Measurements from ENCODE around the gene YARS2.
"Not testable (repeated sequence)": the region's sequence is repeated elsewhere in the genome, so short reads cannot be mapped to it uniquely, and the experiment has no call there.

Gene YARS2

GRCh38 chr12:32702473-32702872 lies 53.2 kb downstream of the YARS2 start:
- Histone ChIP-seq H3K9me3 (ENCODE audit: low read length) (no peaks in the 10 kb centered on the region), H3K4me2 (ENCODE audit: low read length) (no peak overlapping the region), H3K9ac (ENCODE audit: low read length) (no peak overlapping the region), H3K79me2 (ENCODE audit: insufficient read depth, low read length) (peaks cover 20% of the 10 kb centered on the region), H3K27me3 (ENCODE audit: insufficient read depth, low read length) (no peaks in the 10 kb centered on the region), H2AFZ (ENCODE audit: low read length) (no peak overlapping the region), H3F3A (ENCODE audit: insufficient read depth, low read length) (no peaks in the 10 kb centered on the region), H3K4me1 (ENCODE audit: insufficient read depth, low read length, severe bottlenecking) (no peaks in the 10 kb centered on the region), H3K27ac (ENCODE audit: low read depth, low read length, poor library complexity, severe bottlenecking) (no peak overlapping the region), H4K20me1 (ENCODE audit: insufficient read depth, low read length) (no peaks in the 10 kb centered on the region), H3K9me2 (ENCODE audit: low read depth, low read length) (no peaks in the 10 kb centered on the region), H3K4me3 (ENCODE audit: low read depth, low read length, poor library complexity, severe bottlenecking) (no peak overlapping the region), H3K36me3 (ENCODE audit: insufficient read depth, low read length) (peaks cover 14% of the 10 kb centered on the region; the same call in 1 of the 2 replicates)
- no peak for TF ChIP-seq CTCF (IDR thresholded peaks at IDR 0.05; ENCODE audit: low read length)

- not testable (repeated sequence) for H3F3A ChIP-seq (ENCODE audit: insufficient read depth, low read length); H3K27me3 ChIP-seq (ENCODE audit: insufficient read depth, low read length); H2AFZ ChIP-seq (ENCODE audit: low read length); H4K20me1 ChIP-seq (ENCODE audit: insufficient read depth, low read length); H3K9me2 ChIP-seq (ENCODE audit: low read depth, low read length); H3K4me2 ChIP-seq (ENCODE audit: low read length); H3K9me3 ChIP-seq (ENCODE audit: low read length); H3K9ac ChIP-seq (ENCODE audit: low read length); H3K27ac ChIP-seq (ENCODE audit: low read depth, low read length, poor library complexity, severe bottlenecking); H3K4me1 ChIP-seq (ENCODE audit: insufficient read depth, low read length, severe bottlenecking); H3K4me3 ChIP-seq (ENCODE audit: low read depth, low read length, poor library complexity, severe bottlenecking)
- Histone ChIP-seq H3K36me3 (ENCODE audit: insufficient read depth, low read length) (peaks cover 28% of the 10 kb centered on the region), H3K79me2 (ENCODE audit: insufficient read depth, low read length) (peaks cover 43% of the 10 kb centered on the region)
These were observed 56.3 kb downstream of the YARS2 start for GRCh38 chr12:32699437-32699836.

GRCh38 chr12:32698285-32698684 lies 57.4 kb downstream of the YARS2 start:
- Histone ChIP-seq H3K27ac (ENCODE audit: low read depth, low read length, poor library complexity, severe bottlenecking) (no peak overlapping the region), H3K4me2 (ENCODE audit: low read length) (no peak overlapping the region), H3K27me3 (ENCODE audit: insufficient read depth, low read length) (no peaks in the 10 kb centered on the region), H3K4me3 (ENCODE audit: low read depth, low read length, poor library complexity, severe bottlenecking) (no peak overlapping the region), H3K9me3 (ENCODE audit: low read length) (no peaks in the 10 kb centered on the region), H2AFZ (ENCODE audit: low read length) (no peak overlapping the region), H3K4me1 (ENCODE audit: insufficient read depth, low read length, severe bottlenecking) (no peaks in the 10 kb centered on the region), H3F3A (ENCODE audit: insufficient read depth, low read length) (no peaks in the 10 kb centered on the region), H3K79me2 (ENCODE audit: insufficient read depth, low read length) (peaks cover 53% of the 10 kb centered on the region), H3K9ac (ENCODE audit: low read length) (no peak overlapping the region), H3K36me3 (ENCODE audit: insufficient read depth, low read length) (peaks cover 37% of the 10 kb centered on the region), H4K20me1 (ENCODE audit: insufficient read depth, low read length) (no peaks in the 10 kb centered on the region), H3K9me2 (ENCODE audit: low read depth, low read length) (no peaks in the 10 kb centered on the region)
- TF ChIP-seq CTCF (IDR thresholded peaks at IDR 0.05; ENCODE audit: low read length) (no peak), EZH2 (IDR thresholded peaks at IDR 0.05; ENCODE audit: borderline replicate concordance, low read length) (no peak)

- Histone ChIP-seq H3K4me1 (ENCODE audit: insufficient read depth, low read length, severe bottlenecking) (no peaks in the 10 kb centered on the region), H3K79me2 (ENCODE audit: insufficient read depth, low read length) (peaks cover 61% of the 10 kb centered on the region), H3F3A (ENCODE audit: insufficient read depth, low read length) (no peaks in the 10 kb centered on the region), H3K9me3 (ENCODE audit: low read length) (no peaks in the 10 kb centered on the region), H2AFZ (ENCODE audit: low read length) (no peak overlapping the region), H3K27me3 (ENCODE audit: insufficient read depth, low read length) (no peaks in the 10 kb centered on the region), H3K9me2 (ENCODE audit: low read depth, low read length) (no peaks in the 10 kb centered on the region), H3K9ac (ENCODE audit: low read length) (no peak overlapping the region), H3K27ac (ENCODE audit: low read depth, low read length, poor library complexity, severe bottlenecking) (no peak overlapping the region), H3K4me3 (ENCODE audit: low read depth, low read length, poor library complexity, severe bottlenecking) (no peak overlapping the region), H3K4me2 (ENCODE audit: low read length) (no peak overlapping the region), H4K20me1 (ENCODE audit: insufficient read depth, low read length) (no peaks in the 10 kb centered on the region), H3K36me3 (ENCODE audit: insufficient read depth, low read length) (peaks cover 34% of the 10 kb centered on the region)
- TF ChIP-seq CTCF (IDR thresholded peaks at IDR 0.05; ENCODE audit: low read length) (no peak), EZH2 (IDR thresholded peaks at IDR 0.05; ENCODE audit: borderline replicate concordance, low read length) (no peak)
These were observed 58.3 kb downstream of the YARS2 start for GRCh38 chr12:32697445-32697844.

Data from OCI-LY1 (cell line).